HG02678 (cell line): ENCODE results near the gene FAM43B.
A peak's percentile ranks its signal among the peaks of the same experiment; 100 is the strongest.
"Not testable (repeated sequence)": the region's sequence is repeated elsewhere in the genome, so short reads cannot be mapped to it uniquely, and the experiment has no call there.

Source experiments
- ATAC-seq: cut with Tn5 transposase; IDR thresholded peaks from one replicate; pipeline ENCODE4 v1.9.1; 2021; ENCODE audit warnings: mild to moderate bottlenecking, moderate library complexity; ENCODE audit not compliant: unreplicated experiment

FAM43B gene, protein sequence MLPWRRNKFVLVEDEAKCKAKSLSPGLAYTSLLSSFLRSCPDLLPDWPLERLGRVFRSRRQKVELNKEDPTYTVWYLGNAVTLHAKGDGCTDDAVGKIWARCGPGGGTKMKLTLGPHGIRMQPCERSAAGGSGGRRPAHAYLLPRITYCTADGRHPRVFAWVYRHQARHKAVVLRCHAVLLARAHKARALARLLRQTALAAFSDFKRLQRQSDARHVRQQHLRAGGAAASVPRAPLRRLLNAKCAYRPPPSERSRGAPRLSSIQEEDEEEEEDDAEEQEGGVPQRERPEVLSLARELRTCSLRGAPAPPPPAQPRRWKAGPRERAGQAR

DNA sequence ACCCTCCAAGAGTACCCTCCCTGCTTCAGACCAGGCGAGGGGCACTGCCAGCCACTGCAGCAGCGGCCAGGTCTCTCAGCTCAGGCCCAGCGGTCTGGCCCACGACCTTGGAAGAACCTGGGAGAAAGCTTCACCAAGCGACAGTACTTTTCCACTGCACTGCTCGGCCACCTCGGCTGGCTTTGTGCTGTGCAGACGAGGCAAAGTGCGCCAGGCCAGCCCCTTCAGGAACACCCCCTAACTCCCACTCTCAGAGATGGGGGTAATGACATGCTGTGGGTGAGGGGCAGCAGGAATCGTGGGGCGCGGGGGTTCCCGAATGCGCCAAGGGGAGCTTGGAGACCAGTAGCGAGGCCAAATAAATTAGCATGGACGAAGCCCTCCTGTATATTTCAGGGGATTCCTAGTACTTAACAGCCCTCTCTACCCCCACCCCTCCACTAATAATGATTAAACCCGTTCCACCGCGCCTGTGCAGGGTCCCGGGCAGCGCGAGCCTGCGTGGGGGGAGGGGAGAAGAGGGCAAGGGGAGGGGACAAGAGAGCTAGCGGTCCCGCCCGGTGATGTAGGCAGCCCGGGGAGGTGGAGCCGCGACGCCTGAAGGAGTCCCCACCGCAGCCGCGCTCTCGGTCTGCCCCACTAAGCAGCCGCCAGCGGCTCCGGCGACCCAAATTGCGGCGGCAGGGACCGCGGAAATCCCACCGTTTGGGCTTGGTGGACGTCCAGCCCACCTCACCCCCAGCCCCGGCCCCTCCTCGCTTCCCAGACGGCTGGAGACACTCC lies at the start of gene FAM43B:
Gene FAM43B (plus strand): TSS at position 629 of the 783 bp plus-strand sequence. CDS start 401 bp downstream, outside the sequence.
- ATAC-seq, result no peak

- no peak for ATAC-seq
Observed at GRCh38 chr1:20505488-20505887, 46.9 kb upstream of the FAM43B start.

DNA sequence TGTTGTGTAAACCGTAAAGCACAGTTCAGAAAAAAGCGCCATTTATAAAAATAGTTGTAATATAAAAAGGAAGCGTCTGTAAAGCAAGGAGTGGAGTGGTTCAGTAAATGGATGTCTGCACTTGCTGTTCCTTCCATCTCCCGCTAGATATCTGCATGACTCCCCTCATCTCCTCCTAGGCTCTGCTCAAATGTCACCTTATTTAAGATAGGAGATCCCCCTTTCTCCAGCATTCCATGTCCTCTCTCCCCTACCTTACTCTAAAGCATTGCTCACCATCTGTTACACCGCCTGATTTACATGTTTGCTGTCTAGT lies 45.2 kb upstream of the FAM43B start:
- ATAC-seq, result no peak

DNA sequence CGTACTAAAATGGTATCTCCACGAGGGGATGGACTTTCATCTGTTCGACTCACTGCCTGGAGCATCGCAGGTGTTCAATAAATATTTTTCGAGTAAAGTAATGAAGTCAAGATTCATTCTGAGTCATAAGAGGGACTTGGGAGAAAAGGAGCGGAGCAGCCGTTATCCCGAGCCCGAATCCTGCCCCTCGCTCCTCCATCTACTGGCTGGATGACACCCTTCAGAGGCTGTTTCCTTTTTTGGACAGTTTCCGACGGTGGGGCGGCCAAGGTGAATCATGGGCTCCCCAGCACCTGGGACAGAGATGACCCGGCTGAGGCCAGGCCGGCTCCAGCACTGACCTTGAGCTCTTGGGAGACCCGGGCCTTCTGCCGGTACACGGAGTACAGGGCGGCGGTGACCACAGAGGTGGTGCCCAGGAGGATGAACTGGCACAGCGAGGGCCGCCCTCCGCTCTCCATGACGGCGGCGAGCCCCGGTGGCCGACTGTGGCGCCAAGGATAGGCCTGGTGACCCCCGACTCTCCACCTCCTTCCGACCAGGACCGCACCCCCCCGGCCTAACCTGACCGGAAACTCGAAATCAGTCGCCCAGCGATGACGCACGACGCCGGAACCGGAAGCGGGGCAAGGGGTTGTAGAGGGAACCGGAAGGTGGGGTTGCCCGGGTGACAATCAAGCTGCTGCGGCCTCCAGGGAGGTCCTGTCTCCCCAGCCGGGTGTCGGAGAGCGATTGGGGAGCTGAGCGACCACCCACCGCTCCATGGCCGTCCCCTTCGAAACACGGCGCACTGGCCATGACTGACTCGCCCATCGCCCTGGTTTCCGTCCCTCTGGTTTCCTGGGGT lies 44.6 kb upstream of the FAM43B start, which contains the start of gene MUL1:
Gene MUL1 (minus strand): TSS at position 588 of the 847 bp plus-strand sequence. CDS start 127 bp downstream, at position 461.
- peak; percentile 92 for ATAC-seq

DNA sequence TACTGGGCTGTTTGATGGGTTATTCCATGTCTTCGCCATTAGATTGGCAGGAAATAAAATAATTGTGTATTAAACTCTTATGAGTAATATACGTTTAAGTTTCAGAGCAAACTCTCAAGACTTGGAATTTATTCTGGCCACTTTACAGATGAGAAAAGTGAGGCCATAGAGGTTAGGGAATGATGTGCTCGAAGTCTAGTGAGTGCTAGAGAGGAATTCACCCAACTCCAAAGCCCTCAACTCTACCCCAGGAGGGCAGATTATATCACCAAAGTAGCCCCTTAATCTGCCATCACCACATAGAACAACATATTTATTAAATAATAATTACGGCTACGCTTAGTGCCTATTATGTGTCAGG lies 44.0 kb upstream of the FAM43B start:
- no peak for ATAC-seq

GRCh38 chr1:20511518-20512428 lies 40.6 kb upstream of the FAM43B start:
- no peak for ATAC-seq

DNA sequence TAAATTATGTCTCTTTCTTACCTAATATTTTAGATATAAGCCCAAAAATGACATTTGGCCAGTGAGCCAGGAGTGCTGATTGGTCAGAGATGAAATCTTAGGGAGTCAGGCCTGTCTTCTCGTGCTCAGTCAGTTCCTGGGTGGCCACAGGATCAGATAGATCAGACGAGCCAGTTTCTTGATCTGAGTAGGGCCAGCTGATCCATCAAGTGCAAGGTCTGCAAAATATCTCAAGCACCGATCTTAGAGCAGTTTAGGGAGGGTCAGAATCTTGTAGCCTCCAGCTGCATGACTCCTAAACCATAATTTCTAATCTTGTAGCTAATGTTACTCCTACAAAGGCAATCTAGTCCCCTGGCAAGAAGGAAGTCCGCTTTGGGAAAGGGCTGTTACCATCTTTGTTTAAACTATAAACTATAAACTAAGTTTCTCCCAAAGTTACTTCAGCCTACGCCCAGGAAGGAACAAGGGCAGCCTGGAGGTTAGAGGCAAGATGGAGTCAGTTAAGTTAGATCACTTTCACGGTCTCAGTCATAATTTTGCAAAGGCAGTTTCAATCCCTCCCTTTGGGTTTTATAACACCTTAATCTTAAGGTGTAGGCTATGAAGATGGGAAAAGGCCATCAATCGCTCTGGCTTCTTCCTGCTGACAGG lies 32.6 kb upstream of the FAM43B start:
- not testable (repeated sequence) for ATAC-seq

- ATAC-seq, result no peak
Observed at GRCh38 chr1:20521960-20522861, 30.2 kb upstream of the FAM43B start.

DNA sequence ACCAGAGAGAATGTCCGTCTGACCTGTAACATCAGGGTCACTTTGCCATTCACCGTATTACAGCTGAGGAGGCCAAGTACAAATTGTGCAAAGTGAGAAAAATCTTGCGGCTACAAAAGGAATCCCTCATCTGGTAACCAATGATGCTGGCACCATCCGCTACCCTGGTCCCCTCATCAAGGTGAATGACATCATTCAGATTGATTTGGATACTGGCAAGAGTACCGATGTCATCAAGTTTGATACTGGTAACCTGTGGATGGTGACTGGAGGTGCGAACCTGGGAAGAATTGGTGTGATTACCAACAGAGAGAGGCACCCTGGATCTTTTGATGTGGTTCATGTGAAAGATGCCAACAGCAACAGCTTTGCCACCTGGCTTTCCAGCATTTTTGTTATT lies 26.1 kb upstream of the FAM43B start:
- no peak for ATAC-seq

DNA sequence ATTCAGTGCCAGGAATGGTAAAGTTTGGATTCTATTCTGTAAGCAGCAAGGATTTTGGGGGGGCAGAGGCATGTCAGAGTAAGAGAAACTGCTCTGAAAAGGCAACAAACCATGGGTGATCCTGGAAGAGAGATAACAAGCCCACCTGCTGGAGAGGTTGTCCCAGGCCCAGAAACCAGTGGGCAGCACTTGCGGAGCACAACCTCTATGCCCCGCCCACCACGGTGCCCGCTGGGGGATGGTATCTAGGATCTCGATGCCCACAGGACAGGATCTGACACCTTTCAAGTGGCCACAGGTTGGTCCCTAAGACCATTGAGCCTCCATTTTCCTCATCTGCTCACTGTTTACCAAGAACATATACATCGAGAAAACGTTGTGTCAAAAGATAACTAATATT lies 24.2 kb upstream of the FAM43B start:
- ATAC-seq, result no peak

DNA sequence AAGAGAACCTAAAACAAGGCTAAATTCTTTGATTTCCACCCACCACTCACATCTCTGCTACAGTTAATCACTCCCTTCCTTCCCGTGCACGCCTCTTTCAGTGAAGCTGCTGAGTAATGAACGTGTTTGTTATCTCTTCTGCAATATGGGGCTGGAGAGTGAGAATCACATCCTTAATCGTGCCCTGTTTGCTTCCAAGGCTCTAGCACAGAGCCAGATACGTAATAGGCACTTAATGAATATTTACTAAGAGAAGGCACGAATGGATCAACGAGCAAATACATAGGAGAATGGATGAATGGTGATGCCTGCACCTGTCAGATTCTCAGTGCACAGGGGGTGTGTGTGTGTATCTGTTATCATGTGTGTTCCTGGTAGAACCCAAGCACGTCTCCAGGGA lies 22.1 kb upstream of the FAM43B start:
- no peak for ATAC-seq

GRCh38 chr1:20530901-20531300 lies 21.5 kb upstream of the FAM43B start:
- ATAC-seq, result no peak

- ATAC-seq, result no peak
Observed at GRCh38 chr1:20533635-20534034, 18.7 kb upstream of the FAM43B start.

DNA sequence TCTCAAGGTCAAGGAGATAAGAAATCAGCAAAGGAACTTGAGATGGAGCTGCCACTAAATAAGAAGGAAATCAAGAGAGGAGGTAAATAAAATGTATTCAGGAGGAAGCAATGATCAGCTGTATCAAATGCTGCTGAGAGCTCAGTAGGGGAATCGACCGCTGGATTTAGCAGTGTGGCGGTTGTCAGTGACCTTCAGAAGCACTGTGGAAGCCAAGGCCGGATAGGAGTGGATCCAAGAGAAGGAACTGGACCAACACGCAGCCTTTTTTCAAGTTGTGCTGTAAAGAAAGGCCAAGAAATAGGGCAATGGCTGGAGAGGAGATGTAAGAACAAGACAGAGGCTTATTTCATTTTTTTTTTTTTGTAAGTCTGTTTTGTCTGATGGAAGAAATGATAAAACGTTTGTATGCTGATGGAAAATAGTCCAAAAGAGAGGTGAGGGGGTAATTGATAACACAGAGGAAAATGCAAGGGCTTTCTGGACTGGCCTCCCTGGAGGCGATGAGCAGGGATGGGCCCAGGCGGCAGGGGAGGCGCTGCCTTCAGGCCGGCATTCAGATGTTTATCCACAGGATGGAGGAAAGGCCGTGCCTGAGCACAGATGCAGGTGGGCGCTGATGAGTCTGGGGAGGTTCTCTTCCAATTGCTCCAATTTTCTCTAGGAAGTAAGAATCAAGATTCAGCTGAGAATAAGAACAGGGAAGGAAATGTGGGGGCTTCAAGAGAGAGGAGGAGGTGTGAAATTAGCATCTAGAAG lies 17.5 kb upstream of the FAM43B start:
- ATAC-seq, result no peak

DNA sequence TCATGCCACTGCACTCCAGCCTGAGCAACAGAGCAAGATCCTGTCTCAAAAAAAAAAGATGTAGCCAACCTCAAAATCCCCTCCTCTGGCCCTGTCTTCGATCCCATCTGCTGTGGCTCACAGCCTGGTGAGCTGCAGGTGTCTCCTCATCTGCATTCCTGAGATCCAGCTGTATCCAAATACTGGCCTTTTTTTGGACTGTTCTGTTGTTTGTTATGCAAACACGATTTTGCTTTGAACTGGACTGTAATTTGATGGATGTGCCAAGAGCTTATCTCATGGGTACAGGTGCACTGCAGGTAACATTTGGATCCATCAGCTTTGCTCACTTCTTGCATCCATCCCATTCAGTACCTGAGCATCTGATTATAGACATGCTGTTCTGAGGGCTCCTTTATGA lies 14.1 kb upstream of the FAM43B start:
- ATAC-seq, result no peak

GRCh38 chr1:20538760-20539551 lies 13.4 kb upstream of the FAM43B start:
- no peak for ATAC-seq

DNA sequence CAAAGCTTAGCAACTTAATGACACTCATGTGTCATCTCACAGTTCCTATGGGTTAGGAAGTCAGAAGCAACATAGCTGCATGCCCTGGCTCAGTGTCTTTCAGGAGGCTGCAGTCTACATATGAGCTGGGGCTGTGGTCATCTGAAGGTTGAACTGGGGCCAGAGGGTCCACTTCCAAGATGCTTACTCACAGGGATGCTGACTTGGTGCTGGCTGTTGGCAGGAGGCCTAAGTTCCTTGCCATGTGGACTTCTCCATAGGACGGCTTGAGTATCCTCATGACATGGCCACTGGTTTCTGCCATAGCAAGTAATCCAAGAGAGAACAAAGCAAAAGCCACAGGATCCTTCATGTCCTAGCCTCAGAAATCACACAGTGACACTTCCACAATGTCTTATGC lies 12.1 kb upstream of the FAM43B start:
- no peak for ATAC-seq
